Testis (tissue), 3 donors: ENCODE results near the gene RPL41. TPM values are rescaled to one million over a fixed set of nuclear protein-coding genes. Genes with fewer than 3 reads are reported as not detected.

Experiments used
- DNase-seq: peaks from one replicate; pipeline ENCODE4 v3.0.0-alpha.2; 2019
- H3K27ac ChIP-seq, 2 donors: fragments of 200-600 bp; sonication (generic); one replicate each; pipeline ENCODE4 v1.5.1; 2019
- H3K27me3 ChIP-seq: fragments of 200-600 bp; sonication (generic); one replicate; pipeline ENCODE4 v1.5.1; 2019
- H3K36me3 ChIP-seq: fragments of 200-600 bp; sonication (generic); one replicate; pipeline ENCODE4 v1.5.1; 2017; ENCODE audit warnings: low read depth; ENCODE audit errors: missing control alignments
- H3K4me1 ChIP-seq: fragments of 200-600 bp; sonication (generic); one replicate; pipeline ENCODE4 v1.5.1; 2019
- H3K4me3 ChIP-seq, 2 donors: fragments of 200-600 bp; sonication (generic); one replicate each; pipeline ENCODE4 v1.5.1; 2017 to 2019
- H3K9me3 ChIP-seq: fragments of 200-600 bp; sonication (generic); one replicate; pipeline ENCODE4 v1.5.1; 2017
- POLR2A ChIP-seq: fragments of 450-650 bp; IDR thresholded peaks from one replicate; pipeline ENCODE4 v1.6.1; 2017; ENCODE audit warnings: antibody characterized with exemption, mild to moderate bottlenecking, moderate library complexity
- WGBS, 2 donors: methylation state at CpG; one replicate each; pipeline ENCODE4 v1.1.5; 2018; 5-methylcytosine and 5-hydroxymethylcytosine counted together
- intact Hi-C: fragments of 100-400 bp; cut with DNase I; formaldehyde crosslinking; loops from one replicate; pipeline ENCODE4 v1.15.1; 2023; ENCODE audit warnings: low total_unique reads
- polyA plus RNA-seq: library from polyadenylated mRNA; stranded (reverse); fragments of 350-450 nt; fragmentation: Illumina TruSeq; extraction: RNeasy Lipid Tissue Mini Kit (QIAGEN cat#74804); gene quantifications from one replicate; pipeline ENCODE4 v1.2.3, GENCODE V29; 2014; ENCODE audit warnings: low read depth, low replicate concordance; ENCODE audit not compliant: insufficient read depth
- total RNA-seq, 2 donors: library from RNA; depleted of rRNA; stranded (reverse); fragments of >200 nt; gene quantifications; one replicate each; pipeline ENCODE4 v1.2.3, GENCODE V29; 2016
- TF ChIP-seq, protein P1 (sequence below), 3 experiments: fragments of 450-650 bp in 2 of 3; fragments of 200-600 bp in 1 of 3; sonication (generic) in 1 of 3; IDR thresholded peaks; one replicate each; pipeline ENCODE4 v1.5.1; 2016 to 2019; ENCODE audit warnings: antibody characterized with exemption in 3 of 3, mild to moderate bottlenecking in 2 of 3, moderate library complexity in 1 of 3

Gene RPL41
- total and polyA plus RNA-seq, 3 donors from 2014 or later, result 1,066 to 2,323 (median 1,985) TPM

DNA sequence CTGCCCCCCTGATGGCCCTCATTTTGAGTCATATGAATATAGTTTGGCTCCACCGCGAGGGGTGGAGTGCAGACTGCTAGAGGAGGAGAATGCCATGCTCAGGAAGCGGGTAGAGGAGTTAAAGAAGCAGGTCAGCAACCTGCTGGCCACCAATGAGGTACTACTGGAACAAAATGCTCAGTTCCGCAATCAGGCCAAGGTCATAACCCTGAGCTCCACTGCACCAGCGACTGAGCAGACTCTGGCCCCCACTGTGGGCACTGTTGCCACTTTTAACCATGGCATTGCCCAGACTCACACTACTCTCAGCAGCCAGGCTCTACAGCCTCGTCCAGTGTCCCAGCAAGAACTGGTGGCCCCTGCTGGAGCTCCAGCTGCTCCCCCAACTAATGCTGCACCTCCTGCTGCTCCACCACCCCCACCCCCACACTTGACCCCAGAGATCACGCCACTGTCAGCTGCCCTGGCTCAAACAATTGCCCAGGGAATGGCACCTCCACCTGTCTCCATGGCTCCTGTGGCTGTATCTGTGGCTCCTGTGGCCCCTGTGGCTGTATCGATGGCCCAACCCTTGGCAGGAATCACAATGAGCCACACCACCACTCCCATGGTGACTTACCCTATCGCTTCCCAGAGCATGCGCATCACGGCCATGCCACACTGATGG lies 4.9 kb downstream of the RPL41 start:
- intact Hi-C loops, result no loop called here
- 71 to 83% methylated on average over 8 to 11 of the region's 11 CpGs for WGBS, 2 donors
- Histone ChIP-seq H3K9me3 (no peaks in the 10 kb centered on the region), H3K4me1 (peaks cover 24% of the 10 kb centered on the region), H3K36me3 (no peaks in the 10 kb centered on the region), H3K27ac (no peak overlapping the region), H3K27me3 (no peaks in the 10 kb centered on the region), H3K4me3 (no peak overlapping the region)
- DNase-seq, result no peak
- TF ChIP-seq, protein P1, sequence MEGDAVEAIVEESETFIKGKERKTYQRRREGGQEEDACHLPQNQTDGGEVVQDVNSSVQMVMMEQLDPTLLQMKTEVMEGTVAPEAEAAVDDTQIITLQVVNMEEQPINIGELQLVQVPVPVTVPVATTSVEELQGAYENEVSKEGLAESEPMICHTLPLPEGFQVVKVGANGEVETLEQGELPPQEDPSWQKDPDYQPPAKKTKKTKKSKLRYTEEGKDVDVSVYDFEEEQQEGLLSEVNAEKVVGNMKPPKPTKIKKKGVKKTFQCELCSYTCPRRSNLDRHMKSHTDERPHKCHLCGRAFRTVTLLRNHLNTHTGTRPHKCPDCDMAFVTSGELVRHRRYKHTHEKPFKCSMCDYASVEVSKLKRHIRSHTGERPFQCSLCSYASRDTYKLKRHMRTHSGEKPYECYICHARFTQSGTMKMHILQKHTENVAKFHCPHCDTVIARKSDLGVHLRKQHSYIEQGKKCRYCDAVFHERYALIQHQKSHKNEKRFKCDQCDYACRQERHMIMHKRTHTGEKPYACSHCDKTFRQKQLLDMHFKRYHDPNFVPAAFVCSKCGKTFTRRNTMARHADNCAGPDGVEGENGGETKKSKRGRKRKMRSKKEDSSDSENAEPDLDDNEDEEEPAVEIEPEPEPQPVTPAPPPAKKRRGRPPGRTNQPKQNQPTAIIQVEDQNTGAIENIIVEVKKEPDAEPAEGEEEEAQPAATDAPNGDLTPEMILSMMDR (IDR thresholded peaks at IDR 0.05), result no peak
- TF ChIP-seq POLR2A, result no peak

DNA sequence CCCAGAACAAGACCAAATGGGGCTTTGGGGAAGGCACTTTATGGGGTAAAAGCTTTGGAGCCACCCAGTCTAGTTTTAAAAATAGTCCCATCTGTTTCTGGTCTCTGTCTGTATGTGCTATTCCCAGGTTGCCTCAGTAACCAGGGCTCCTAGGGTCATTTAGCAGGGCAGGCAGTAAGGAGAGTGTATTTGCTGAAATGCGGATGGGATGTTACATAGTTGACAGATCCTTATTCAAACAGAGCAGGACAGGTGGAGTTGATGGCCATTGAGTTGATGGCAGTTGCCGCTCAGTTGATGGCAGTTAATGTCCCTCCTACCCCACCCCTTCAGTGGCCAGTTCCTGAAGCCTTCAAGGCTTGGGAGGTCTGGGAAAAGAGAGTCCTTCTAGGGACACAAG lies 6.2 kb downstream of the RPL41 start:
- 81 to 85% methylated on average over 2 of the region's 2 CpGs for WGBS, 2 donors
- no peak for DNase-seq
- no peak overlapping the region for H3K27ac ChIP-seq
- peaks cover 36% of the 10 kb centered on the region for H3K4me1 ChIP-seq
- H3K9me3 ChIP-seq, result no peaks in the 10 kb centered on the region
- TF ChIP-seq POLR2A, result no peak
- TF ChIP-seq, protein P1 (IDR thresholded peaks at IDR 0.05), result no peak
- no peaks in the 10 kb centered on the region for H3K27me3 ChIP-seq
- H3K36me3 ChIP-seq, result no peaks in the 10 kb centered on the region
- H3K4me3 ChIP-seq, result no peak overlapping the region
- intact Hi-C loops, result no loop called here

- H3K9me3 ChIP-seq, result no peaks in the 10 kb centered on the region
- no peaks in the 10 kb centered on the region for H3K36me3 ChIP-seq
- intact Hi-C loops, result no loop called here
- no peak overlapping the region for H3K27ac ChIP-seq
- WGBS, 2 donors, result 82 to 86% methylated on average over 4 of the region's 4 CpGs
- peaks cover 31% of the 10 kb centered on the region for H3K4me1 ChIP-seq
- no peak for DNase-seq
- H3K27me3 ChIP-seq, result no peaks in the 10 kb centered on the region
- no peak for TF ChIP-seq POLR2A
- H3K4me3 ChIP-seq, result no peak overlapping the region
Observed at GRCh38 chr12:56124133-56124532, 7.7 kb downstream of the RPL41 start.

GRCh38 chr12:56126732-56127239 lies 10.4 kb downstream of the RPL41 start:
- H3K27ac ChIP-seq, result peak overlapping the region; percentile 71 to 93
- TF ChIP-seq POLR2A, result no peak
- TF ChIP-seq, protein P1 (IDR thresholded peaks at IDR 0.05), result no peak
- intact Hi-C loops, result loop anchor here (5.0 kb wide), 1 partner anchor 36 kb away; no protein-coding TSS in a partner anchor
- H3K27me3 ChIP-seq, result no peaks in the 10 kb centered on the region
- peaks cover 26% of the 10 kb centered on the region for H3K4me1 ChIP-seq
- no peaks in the 10 kb centered on the region for H3K9me3 ChIP-seq
- no peaks in the 10 kb centered on the region for H3K36me3 ChIP-seq
- DNase-seq, result no peak
- 39 to 52% methylated on average over 3 of the region's 3 CpGs for WGBS, 2 donors
- H3K4me3 ChIP-seq, result no peak overlapping the region

DNA sequence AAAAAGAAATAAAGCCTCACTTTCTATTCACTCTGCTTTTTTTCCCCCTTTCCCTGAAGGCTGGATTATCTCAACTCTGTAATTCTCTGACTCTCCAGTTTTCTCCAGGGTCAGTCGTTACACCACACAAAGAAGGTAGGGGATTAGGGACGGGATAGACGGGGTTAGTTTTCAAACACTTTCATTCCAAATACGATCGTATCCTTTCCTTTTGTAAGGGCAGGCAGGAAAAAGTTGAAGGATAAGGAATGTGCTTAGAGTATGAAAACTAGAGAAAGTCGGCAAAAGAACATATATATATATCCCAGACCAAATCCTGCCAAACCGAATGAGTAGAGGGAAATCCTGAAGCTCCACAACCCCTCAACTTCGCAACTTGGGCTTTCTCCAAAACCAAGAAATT lies 11.1 kb downstream of the RPL41 start:
- 0% methylated on average over 8 of the region's 8 CpGs for WGBS, 2 donors
- Histone ChIP-seq H3K36me3 (no peaks in the 10 kb centered on the region), H3K4me1 (peaks cover 26% of the 10 kb centered on the region), H3K27me3 (no peaks in the 10 kb centered on the region), H3K4me3 (peak overlapping the region; percentile 77), H3K9me3 (no peaks in the 10 kb centered on the region), H3K27ac (peak overlapping the region; percentile 71 to 93)
- DNase-seq, result no peak
- TF ChIP-seq, protein P1 (IDR thresholded peaks at IDR 0.05), result no peak
- TF ChIP-seq POLR2A, result no peak
- intact Hi-C loops, result loop anchor here (5.0 kb wide), 1 partner anchor 35 kb away; no protein-coding TSS in a partner anchor
